HEK293T (cell line): ENCODE measurements around the gene REV3L.

Experiments
- CTCF ChIA-PET: fragments of 350-600 bp; formaldehyde crosslinking; extraction: SDS; loops from one replicate; lab custom pipeline; 2021; ENCODE audit warnings: antibody characterized with exemption, inconsistent platforms; lab: Yijun Ruan, JAX
- POLR2A ChIA-PET: fragments of 350-600 bp; formaldehyde crosslinking; extraction: SDS; loops from one replicate; lab custom pipeline; 2020; ENCODE audit warnings: antibody characterized with exemption, inconsistent platforms; lab: Yijun Ruan, JAX
- DNase-seq: peaks from one replicate; pipeline ENCODE4 v3.0.0; 2012; ENCODE audit warnings: mixed read lengths; ENCODE audit errors: extremely low spot score
- ARNT ChIP-seq: fragments of 450-650 bp; IDR thresholded peaks from 2 replicates; pipeline ENCODE4 v1.6.1; 2017; ENCODE audit warnings: mild to moderate bottlenecking
- BHLHE40 ChIP-seq: fragments of 450-650 bp; IDR thresholded peaks from 2 replicates; pipeline ENCODE4 v1.6.1; 2016; ENCODE audit warnings: mild to moderate bottlenecking, moderate library complexity, borderline replicate concordance
- CTBP1 ChIP-seq: fragments of 450-650 bp; IDR thresholded peaks from 2 replicates; pipeline ENCODE4 v1.6.1; 2016; ENCODE audit warnings: borderline replicate concordance
- ELF4 ChIP-seq: fragments of 450-650 bp; IDR thresholded peaks from 2 replicates; pipeline ENCODE4 v1.6.1; 2017; ENCODE audit warnings: antibody characterized with exemption
- FOXA1 ChIP-seq: fragments of 450-650 bp; IDR thresholded peaks from 2 replicates; pipeline ENCODE4 v1.6.1; 2016; ENCODE audit warnings: mild to moderate bottlenecking
- FOXK2 ChIP-seq: fragments of 450-650 bp; IDR thresholded peaks from 2 replicates; pipeline ENCODE4 v1.6.1; 2016; ENCODE audit warnings: mild to moderate bottlenecking
- FOXM1 ChIP-seq: fragments of 450-650 bp; IDR thresholded peaks from 2 replicates; pipeline ENCODE4 v1.6.1; 2017; ENCODE audit warnings: mild to moderate bottlenecking, borderline replicate concordance
- HDGF ChIP-seq: fragments of 450-650 bp; IDR thresholded peaks from 2 replicates; pipeline ENCODE4 v1.6.1; 2017; ENCODE audit warnings: antibody characterized with exemption, borderline replicate concordance
- L3MBTL2 ChIP-seq: fragments of 450-650 bp; conservative IDR thresholded peaks from 2 replicates; pipeline ENCODE4 v1.6.1; 2016; ENCODE audit warnings: mild to moderate bottlenecking
- LEF1 ChIP-seq: fragments of 450-650 bp; IDR thresholded peaks from 2 replicates; pipeline ENCODE4 v1.6.1; 2017; ENCODE audit warnings: mild to moderate bottlenecking, borderline replicate concordance
- NFRKB ChIP-seq: fragments of 450-650 bp; IDR thresholded peaks from 2 replicates; pipeline ENCODE4 v1.6.1; 2016; ENCODE audit warnings: mild to moderate bottlenecking, moderate library complexity
- SP1 ChIP-seq: fragments of 450-650 bp; IDR thresholded peaks from 2 replicates; pipeline ENCODE4 v1.6.1; 2017
- SUZ12 ChIP-seq: fragments of 450-650 bp; IDR thresholded peaks from 2 replicates; pipeline ENCODE4 v1.6.1; 2016; ENCODE audit warnings: mild to moderate bottlenecking
- TARDBP ChIP-seq: fragments of 450-650 bp; IDR thresholded peaks from 2 replicates; pipeline ENCODE4 v1.6.1; 2016
- ZNF384 ChIP-seq: fragments of 450-650 bp; IDR thresholded peaks from 2 replicates; pipeline ENCODE4 v1.6.1; 2016
- TF ChIP-seq, protein P1 (sequence below): fragments of 450-650 bp; IDR thresholded peaks from 2 replicates; pipeline ENCODE4 v1.6.1; 2016

Gene REV3L

DNA sequence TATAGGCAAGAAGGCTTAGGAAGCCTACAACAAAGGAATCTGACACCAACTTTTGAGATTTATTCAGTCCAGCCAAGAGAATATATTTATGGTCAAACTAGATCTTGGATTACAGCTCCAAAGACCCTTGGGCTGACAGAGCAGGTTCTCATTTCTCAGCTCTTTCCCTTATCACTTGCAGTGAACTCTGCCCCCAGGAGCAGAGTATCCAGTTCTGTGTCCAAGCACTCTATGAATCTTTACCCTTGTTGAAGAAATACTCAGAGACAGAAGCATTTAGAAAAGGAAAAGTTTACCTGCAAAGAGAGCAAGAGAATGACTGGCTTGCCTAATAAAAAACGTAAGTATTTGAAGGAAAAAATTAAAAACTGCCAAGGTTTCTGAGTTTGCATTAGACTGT, 205.2 kb downstream of the REV3L start:
- CTCF ChIA-PET = no interaction called here
- TF ChIP-seq SP1 = no peak
- TF ChIP-seq CTBP1 = no peak
- TF ChIP-seq LEF1 = no peak
- TF ChIP-seq HDGF = no peak
- TF ChIP-seq, protein P1, sequence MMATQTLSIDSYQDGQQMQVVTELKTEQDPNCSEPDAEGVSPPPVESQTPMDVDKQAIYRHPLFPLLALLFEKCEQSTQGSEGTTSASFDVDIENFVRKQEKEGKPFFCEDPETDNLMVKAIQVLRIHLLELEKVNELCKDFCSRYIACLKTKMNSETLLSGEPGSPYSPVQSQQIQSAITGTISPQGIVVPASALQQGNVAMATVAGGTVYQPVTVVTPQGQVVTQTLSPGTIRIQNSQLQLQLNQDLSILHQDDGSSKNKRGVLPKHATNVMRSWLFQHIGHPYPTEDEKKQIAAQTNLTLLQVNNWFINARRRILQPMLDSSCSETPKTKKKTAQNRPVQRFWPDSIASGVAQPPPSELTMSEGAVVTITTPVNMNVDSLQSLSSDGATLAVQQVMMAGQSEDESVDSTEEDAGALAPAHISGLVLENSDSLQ = no peak
- TF ChIP-seq NFRKB = no peak
- TF ChIP-seq SUZ12 = no peak
- no peak for TF ChIP-seq FOXK2
- TF ChIP-seq ZNF384 = no peak
- no peak for TF ChIP-seq BHLHE40
- DNase-seq = no peak
- POLR2A ChIA-PET = no interaction called here

- ChIA-PET CTCF (no interaction called here), POLR2A (no interaction called here)
- TF ChIP-seq SP1 (no peak), FOXK2 (no peak), FOXA1 (no peak), SUZ12 (no peak), L3MBTL2 (no peak), NFRKB (no peak), FOXM1 (no peak), ZNF384 (no peak), TARDBP (no peak), CTBP1 (no peak), ARNT (no peak), HDGF (no peak), LEF1 (no peak)
- TF ChIP-seq, protein P1 = no peak
- DNase-seq = no peak
Measured at GRCh38 chr6:111276736-111277135, 206.3 kb downstream of the REV3L start.

DNA sequence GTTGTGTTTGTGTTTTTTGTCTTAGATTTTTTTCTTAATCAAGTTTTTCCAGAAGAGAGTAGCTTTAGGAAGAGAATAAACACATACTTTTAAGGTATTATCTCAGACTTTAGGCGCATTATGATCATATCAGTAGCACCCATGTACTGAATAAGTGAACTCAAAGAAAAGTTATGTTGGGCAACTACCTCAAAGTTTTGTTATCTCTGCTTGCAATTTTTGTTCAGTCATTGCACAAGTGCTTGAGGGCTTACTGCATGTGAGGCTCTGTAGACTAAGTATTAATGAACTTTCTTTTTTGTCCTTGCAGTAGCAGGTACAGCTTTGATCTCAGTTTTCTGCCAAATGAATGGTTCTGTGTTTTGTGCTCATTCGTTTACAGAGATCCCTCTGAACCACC, 206.7 kb downstream of the REV3L start:
- POLR2A ChIA-PET = no interaction called here
- CTCF ChIA-PET = no interaction called here
- no peak for TF ChIP-seq CTBP1
- no peak for TF ChIP-seq BHLHE40
- TF ChIP-seq ZNF384 = no peak
- TF ChIP-seq LEF1 = no peak
- TF ChIP-seq NFRKB = no peak
- TF ChIP-seq L3MBTL2 = no peak
- TF ChIP-seq ARNT = no peak
- TF ChIP-seq FOXA1 = no peak
- TF ChIP-seq ELF4 = no peak
- no peak for DNase-seq

DNA sequence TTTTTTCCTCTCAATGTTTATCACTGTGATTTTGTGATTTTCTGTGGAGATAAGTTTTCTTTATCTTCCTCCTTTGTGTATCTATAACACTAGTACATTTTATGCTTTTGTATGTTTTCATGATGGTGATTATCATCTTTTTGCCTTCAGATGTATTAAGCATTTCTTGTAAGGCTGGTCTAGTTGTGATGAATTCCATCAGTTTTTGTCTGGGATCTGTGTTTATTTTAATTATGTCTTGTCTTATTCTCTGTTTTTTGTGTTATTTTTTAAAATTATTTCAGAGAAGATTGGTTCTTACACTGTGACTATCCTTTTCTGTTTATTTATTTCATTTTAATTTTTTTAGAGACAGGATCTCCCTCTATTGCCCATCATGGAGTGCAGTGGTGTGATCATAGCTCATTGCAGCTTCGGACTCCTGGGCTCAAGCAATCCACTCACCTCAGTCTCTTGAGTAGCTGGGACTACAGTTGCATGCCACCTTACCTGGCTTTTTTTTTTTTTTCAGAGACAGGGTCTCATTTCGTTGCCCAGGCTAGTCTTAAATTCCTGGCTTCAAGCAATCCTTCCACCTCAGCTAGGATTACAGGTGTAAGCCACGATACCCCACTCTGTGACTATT, 208.3 kb downstream of the REV3L start:
- no peak for TF ChIP-seq L3MBTL2
- no peak for TF ChIP-seq ZNF384
- TF ChIP-seq ARNT = no peak
- TF ChIP-seq CTBP1 = no peak
- no peak for TF ChIP-seq NFRKB
- no peak for TF ChIP-seq BHLHE40
- TF ChIP-seq TARDBP = no peak
- TF ChIP-seq FOXM1 = no peak
- no peak for TF ChIP-seq ELF4
- no peak for TF ChIP-seq LEF1
- TF ChIP-seq FOXK2 = no peak
- TF ChIP-seq SP1 = no peak
- TF ChIP-seq HDGF = no peak
- TF ChIP-seq SUZ12 = no peak
- no peak for DNase-seq
- ChIA-PET CTCF (no interaction called here), POLR2A (no interaction called here)

GRCh38 chr6:111270121-111270520, 212.9 kb downstream of the REV3L start:
- POLR2A ChIA-PET = no interaction called here
- CTCF ChIA-PET = no interaction called here
- TF ChIP-seq HDGF (no peak), LEF1 (no peak), NFRKB (no peak), CTBP1 (no peak), TARDBP (no peak), BHLHE40 (no peak), FOXM1 (no peak), SUZ12 (no peak), ZNF384 (no peak), FOXK2 (no peak), FOXA1 (no peak), L3MBTL2 (no peak), ARNT (no peak), SP1 (no peak), ELF4 (no peak)
- TF ChIP-seq, protein P1 = no peak
- DNase-seq = no peak

DNA sequence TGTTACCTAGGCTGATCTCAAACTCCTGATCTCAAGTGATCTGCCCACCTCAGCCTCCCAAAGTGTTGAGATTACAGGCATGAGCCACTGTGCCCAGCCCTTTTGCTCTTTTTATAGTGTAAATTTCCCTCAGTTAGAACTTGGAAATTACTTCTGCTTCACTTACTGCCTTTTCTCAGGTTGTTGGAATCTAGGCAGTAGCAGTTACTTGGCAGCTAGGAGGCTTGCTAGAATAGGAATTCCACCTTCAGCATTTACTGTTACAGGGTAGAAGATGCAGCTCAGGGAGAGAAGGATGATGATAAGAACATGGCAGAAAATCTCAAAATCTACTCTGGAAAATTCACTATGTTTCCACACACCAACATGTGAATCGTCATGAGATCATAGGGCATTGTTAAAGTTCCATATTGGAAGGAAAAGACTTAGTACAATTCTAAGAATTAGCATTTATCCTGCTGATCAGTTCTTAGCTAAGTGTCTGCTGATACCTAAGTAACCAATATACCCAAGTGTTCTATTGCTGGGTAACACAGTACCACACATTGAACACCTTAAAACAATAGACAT, 213.5 kb downstream of the REV3L start:
- no peak for DNase-seq
- TF ChIP-seq NFRKB (no peak), ARNT (no peak), LEF1 (no peak), TARDBP (no peak), HDGF (no peak), ELF4 (no peak), L3MBTL2 (no peak), CTBP1 (no peak), SUZ12 (no peak), FOXA1 (no peak), FOXK2 (no peak), BHLHE40 (no peak), SP1 (no peak), ZNF384 (no peak)
- POLR2A ChIA-PET = no interaction called here
- CTCF ChIA-PET = interaction anchor here (0.6 kb wide), 1 partner anchor 120 kb away, joined by 4 read pairs; no protein-coding TSS in a partner anchor
